ENCODE data around the gene ERICH3.

ERICH3 gene

DNA sequence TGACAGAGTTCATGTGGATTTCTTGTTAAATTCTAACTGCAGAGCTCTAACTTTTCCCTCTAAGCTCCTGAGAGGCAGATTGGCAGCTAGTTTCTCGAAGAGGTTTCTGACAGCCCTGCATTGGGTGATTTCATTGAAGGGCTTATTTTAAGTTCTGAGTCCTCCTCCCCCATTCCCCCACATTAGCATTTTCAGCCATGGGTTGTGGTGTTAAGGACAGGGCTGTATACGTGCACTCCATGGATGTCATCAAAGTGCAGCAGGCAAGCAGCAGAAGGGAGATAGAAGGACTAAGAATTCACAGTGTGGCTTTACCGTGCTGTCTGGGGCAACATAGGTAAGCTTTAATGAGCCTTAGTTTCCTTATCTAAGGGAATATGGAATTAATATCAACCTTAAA is 40.3 kb upstream of the ERICH3 start:
- no peak for DNase-seq (ENCODE audit: extremely low spot score)
- ChIA-PET POLR2A (no interaction called here), CTCF (interaction anchor here (1.1 to 5.3 kb wide), 5 partner anchors 11 to 245 kb away, joined by 3 to 33 read pairs (median 4); partner anchors contain the start of genes CRYZ and TYW3)
- TF ChIP-seq, protein P1, sequence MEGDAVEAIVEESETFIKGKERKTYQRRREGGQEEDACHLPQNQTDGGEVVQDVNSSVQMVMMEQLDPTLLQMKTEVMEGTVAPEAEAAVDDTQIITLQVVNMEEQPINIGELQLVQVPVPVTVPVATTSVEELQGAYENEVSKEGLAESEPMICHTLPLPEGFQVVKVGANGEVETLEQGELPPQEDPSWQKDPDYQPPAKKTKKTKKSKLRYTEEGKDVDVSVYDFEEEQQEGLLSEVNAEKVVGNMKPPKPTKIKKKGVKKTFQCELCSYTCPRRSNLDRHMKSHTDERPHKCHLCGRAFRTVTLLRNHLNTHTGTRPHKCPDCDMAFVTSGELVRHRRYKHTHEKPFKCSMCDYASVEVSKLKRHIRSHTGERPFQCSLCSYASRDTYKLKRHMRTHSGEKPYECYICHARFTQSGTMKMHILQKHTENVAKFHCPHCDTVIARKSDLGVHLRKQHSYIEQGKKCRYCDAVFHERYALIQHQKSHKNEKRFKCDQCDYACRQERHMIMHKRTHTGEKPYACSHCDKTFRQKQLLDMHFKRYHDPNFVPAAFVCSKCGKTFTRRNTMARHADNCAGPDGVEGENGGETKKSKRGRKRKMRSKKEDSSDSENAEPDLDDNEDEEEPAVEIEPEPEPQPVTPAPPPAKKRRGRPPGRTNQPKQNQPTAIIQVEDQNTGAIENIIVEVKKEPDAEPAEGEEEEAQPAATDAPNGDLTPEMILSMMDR (IDR thresholded peaks at IDR 0.05; ENCODE audit: control extremely low read depth, extremely low read depth, low read depth, missing control alignments) = no peak

- TF ChIP-seq, protein P1 (IDR thresholded peaks at IDR 0.05; ENCODE audit: control extremely low read depth, extremely low read depth, low read depth, missing control alignments) = no peak
- ChIA-PET CTCF (interaction anchor here (1.1 to 5.3 kb wide), 4 partner anchors 10 to 244 kb away, joined by 3 to 33 read pairs (median 10); partner anchors contain the start of genes CRYZ and TYW3), POLR2A (no interaction called here)
- DNase-seq (ENCODE audit: extremely low spot score) = no peak
Measured at GRCh38 chr1:74712881-74713280, 39.3 kb upstream of the ERICH3 start.

DNA sequence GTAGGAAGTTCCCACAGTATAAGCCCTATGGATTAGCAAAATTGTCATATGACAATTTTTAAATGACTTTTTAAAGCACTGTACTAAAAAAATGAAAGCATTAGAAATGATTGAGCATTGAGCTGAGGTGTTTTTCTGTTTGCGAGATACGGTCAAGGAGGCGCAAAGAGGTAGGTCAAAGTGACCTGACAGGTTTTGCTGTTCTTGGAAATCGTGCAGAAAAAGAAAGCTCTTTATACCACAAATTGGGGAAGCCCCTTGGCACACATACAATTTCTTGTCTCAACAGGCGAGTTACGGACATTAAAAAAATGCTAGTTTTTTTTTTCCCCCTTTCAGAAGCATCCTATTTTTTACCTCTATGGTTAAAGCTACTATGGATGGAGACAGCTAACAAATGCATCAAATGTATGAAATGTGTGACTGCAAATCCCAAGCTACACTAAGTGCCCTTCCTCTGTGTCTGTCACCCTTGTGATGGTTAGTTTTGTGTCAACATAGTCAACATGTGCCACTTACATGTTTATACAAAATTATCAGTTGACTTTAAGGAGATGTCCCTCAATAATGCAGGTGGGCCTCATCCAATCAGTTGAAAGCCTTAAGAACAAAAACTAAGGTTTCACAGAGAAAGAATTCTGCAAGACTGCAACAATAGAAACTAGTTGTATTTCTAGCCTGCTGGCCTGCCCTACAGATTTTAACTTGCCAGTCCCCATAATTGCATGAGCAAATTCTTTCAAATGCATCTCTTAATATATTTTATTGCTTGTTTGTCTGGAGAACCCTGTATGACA is 30.0 kb upstream of the ERICH3 start:
- ChIA-PET CTCF (interaction anchor here (0.6 to 6.9 kb wide), 6 partner anchors 11 to 529 kb away, joined by 3 to 62 read pairs (median 5); partner anchors contain the start of genes CRYZ and TYW3), POLR2A (no interaction called here)
- DNase-seq (ENCODE audit: extremely low spot score) = no peak
- TF ChIP-seq, protein P1 (IDR thresholded peaks at IDR 0.05; ENCODE audit: control extremely low read depth, extremely low read depth, low read depth, missing control alignments) = no peak

DNA sequence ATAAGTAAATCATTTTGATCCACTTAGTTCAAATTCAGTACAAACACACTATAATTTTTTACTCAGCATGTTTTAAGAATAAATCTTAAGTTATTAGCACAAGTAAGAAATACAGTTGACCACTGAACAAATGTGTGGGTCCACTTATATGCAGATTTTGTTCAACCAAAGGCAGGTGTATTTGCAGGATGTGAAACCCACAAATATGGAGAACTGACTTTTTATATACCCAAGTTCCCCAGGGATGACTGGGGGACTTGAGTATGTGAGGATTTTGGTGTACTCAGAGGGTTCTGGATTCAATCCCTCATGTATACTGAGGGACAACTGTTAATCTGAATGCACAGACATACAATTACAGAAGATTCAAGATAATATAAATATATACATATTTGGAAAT is 25.7 kb upstream of the ERICH3 start:
- TF ChIP-seq, protein P1 (IDR thresholded peaks at IDR 0.05; ENCODE audit: control extremely low read depth, extremely low read depth, low read depth, missing control alignments) = no peak
- CTCF ChIA-PET = interaction anchor here (0.8 to 6.9 kb wide), 4 partner anchors 9 to 59 kb away, joined by 3 to 62 read pairs (median 4); partner anchors contain the start of genes CRYZ and TYW3
- POLR2A ChIA-PET = no interaction called here

DNA sequence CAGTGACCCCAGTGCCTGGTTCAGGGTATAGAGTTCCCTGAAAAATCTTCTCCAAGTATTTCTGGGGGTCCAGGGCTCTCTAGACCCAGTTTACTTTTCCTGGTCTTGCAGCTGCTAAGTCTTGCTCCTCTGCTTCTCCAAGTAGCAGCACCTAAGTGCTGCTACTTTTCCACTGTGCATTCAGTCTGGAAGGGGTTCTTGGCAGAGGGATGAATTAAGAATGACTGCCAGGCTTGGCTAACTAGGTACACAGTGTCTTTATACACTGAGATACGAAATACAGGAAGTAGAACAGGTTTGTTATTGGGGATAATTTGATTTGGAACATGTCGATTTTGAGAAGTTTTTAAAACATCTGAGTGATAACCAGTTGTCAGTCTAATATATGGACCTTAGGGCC is 24.2 kb upstream of the ERICH3 start:
- TF ChIP-seq, protein P1 (IDR thresholded peaks at IDR 0.05; ENCODE audit: control extremely low read depth, extremely low read depth, low read depth, missing control alignments) = no peak
- no peak for DNase-seq (ENCODE audit: extremely low spot score)
- ChIA-PET POLR2A (no interaction called here), CTCF (interaction anchor here (1.2 to 6.9 kb wide), 3 partner anchors 7 to 42 kb away, joined by 3 to 62 read pairs (median 4); no protein-coding TSS in a partner anchor)

More for the DNA sequence above, 25.7 kb upstream of the ERICH3 start:
- no peak for DNase-seq (ENCODE audit: extremely low spot score)

- TF ChIP-seq, protein P1 (IDR thresholded peaks at IDR 0.05; ENCODE audit: control extremely low read depth, extremely low read depth, low read depth, missing control alignments) = no peak
- DNase-seq (ENCODE audit: extremely low spot score) = no peak
- ChIA-PET POLR2A (no interaction called here), CTCF (no interaction called here)
Measured at GRCh38 chr1:74693473-74693872, 19.9 kb upstream of the ERICH3 start.

All from GM10248 (cell line).